GM12801 (cell line): ENCODE data around the gene LMOD3.

ENCODE experiments used
- CTCF ChIP-seq: IDR thresholded peaks from one replicate; pipeline ENCODE4 v1.5.1; 2011; ENCODE audit warnings: control low read depth; ENCODE audit not compliant: insufficient read length; ENCODE audit errors: extremely low read depth

The LMOD3 gene

DNA sequence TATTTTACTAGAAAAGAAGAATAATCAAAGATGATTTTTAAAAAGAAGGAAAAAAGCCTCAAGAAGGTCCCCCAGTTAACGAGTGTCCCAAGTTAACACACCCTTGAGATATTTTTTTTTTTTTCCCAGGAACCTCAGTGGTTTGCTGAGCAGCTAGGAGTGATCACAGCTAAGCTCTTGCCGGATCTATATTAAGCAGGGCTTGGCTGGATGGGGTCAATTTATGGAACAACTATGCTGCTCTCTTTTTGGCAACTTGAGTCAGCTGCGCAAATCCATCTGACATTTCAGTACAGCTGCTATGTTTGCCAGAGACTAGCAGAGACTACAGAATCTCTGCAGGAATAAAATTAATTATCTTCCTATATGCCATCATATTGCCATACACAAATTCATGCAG lies at the start of gene LMOD3:
Gene LMOD3 (minus strand): TSS at position 193 of the 400 bp plus-strand sequence. CDS start 209 bp downstream, outside the sequence.
- no peak for TF ChIP-seq CTCF

- no peak for TF ChIP-seq CTCF
These were observed 49.7 kb upstream of the LMOD3 start for GRCh38 chr3:69172058-69172457.

DNA sequence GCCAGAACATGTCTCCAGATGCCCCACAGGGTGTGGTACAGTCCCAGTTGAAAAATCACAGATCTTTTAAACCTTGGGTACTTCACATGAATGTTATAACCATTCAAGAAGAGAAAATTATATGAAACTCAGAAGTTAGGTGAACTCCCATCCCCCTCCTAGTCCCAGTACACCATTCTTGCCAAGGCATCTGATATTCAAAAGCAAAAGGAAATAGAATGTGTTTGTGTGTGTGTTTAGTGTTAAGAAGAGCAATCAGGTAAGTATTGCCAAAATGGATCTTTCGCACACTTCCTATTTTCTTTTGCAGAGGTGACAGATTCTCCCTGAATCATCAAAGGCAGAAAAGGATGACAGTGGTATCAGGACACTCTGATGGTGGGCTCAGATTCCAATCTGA lies 44.1 kb upstream of the LMOD3 start:
- no peak for TF ChIP-seq CTCF

DNA sequence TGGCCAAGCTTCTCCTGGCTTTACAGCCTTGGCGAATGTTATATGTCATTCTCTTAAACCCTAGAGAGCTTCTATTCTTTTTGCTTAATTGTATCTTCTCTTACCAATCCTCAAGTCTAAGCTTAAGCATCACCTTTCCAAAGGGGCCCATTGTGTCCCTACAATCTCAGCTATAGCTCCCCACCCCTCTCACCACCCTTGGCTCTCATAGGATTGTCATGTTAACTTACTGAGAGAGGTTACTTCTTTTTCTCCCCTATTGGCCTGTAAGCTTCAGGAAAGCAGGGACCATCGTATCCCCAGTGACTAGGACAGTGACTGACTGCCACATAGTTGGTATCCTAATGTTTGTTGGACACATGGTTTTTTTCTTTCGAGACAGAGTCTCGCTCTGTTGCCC lies 43.3 kb upstream of the LMOD3 start:
- TF ChIP-seq CTCF: no peak

DNA sequence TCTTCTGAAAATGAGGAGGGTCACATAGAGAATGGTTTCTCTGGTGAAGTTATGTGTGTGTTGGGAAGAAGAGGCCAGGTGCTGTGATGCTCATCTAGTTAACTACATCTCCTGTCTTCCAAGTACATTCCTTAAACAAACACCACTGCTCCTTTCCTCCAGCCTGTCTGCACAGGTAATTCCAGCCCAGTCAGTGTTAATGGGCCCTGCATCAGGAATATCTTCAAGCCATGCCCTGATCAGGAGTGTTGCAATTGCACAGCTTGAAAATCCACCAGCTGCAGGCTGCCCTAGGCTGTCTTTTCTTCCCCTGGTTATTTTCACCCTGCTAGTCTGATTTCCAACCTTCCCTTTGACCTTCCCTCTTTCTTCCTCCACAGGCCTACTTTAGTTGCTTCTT lies 41.9 kb upstream of the LMOD3 start:
- no peak for TF ChIP-seq CTCF

GRCh38 chr3:69162308-69162980 lies 40.0 kb upstream of the LMOD3 start:
- TF ChIP-seq CTCF: no peak

DNA sequence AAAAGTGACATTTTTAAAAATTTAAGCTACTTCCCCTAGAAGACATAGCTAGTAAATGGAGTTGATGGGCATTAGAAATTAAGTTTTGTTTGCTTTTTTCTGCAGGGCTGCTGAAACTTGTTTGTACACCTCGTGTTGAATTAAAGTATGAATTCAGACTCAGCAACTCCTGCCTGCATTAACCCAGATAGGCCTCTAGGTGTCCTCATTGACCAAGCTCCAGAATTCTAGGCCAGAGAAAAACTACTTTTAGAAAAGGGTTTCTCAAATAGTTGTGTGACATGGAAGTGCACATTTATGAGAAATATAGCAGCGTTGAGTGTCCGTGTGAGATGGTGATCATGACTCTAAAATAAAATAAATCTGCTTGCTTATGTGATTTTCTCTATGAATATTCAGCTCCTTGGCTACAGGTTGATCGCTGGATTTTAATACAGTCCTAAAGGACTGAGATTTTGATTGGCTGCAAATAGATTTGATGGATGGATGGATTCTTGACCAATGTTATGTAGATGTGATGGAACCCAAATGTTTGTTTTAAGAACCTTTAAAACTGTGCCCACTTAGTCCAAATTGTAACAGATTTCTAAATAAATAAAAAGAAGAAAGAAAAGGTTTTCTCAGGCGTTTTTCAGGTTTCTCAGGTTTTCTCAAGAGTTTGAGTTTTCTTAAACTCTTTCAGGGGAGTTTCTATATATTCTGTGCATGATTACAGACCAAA lies 39.4 kb upstream of the LMOD3 start:
- TF ChIP-seq CTCF: no peak
